ENCODE data around the gene LAG3.
"Not testable (repeated sequence)": the region's sequence is repeated elsewhere in the genome, so short reads cannot be mapped to it uniquely, and the experiment has no call there.

LAG3 gene

GRCh38 chr12:6772331-6772695 lies at the start of gene LAG3:
TSS of gene LAG3 (plus strand) at chr12:6772520. CDS start at chr12:6772853, 333 bp downstream.
- peak; percentile 31 for DNase-seq

DNA sequence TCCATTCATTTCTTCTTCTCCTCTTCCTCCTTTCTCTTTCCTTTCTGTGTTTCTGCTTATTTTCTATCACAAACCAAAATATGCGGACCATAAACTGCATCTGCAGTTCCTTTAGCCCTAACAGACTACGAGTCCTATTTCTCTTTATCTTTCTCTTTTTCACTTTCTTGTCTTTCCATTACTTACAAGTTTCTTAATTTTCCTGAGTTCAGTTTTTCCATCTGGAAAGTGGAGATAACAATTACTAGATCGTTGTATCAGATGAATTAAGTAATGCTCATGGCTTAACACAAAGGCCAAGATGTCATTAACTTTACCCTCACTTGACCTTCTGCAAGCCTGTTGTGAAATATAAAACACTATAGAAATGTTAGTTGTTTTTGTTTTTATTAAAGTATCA lies 49.5 kb upstream of the LAG3 start:
- DNase-seq = no peak

GRCh38 chr12:6723607-6724408 lies 48.5 kb upstream of the LAG3 start, which contains the start of gene COPS7A:
TSS of gene COPS7A (plus strand) at chr12:6724046. CDS start at chr12:6724657, 611 bp downstream.
- DNase-seq = peak; percentile 96

GRCh38 chr12:6724409-6724797 lies 47.9 kb upstream of the LAG3 start:
- DNase-seq = peak; percentile 4

DNA sequence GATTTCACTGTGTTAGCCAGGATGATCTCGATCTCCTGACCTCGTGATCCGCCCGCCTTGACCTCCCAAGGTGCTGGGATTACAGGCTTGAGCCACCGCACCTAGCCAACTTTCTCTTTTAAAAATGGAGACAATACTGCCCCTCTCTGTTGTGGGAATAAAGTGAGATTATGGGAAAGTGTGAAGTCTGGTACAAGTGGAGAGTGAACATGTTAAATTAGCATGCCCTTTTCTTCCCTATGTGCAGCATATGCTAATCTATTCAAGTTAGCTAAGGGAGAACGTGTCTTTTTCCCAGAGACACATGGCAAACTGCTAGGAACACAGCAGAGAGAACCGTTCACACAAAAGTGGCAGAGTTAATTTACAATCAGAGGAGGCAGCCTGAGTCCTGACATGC lies 47.0 kb upstream of the LAG3 start:
- DNase-seq = no peak

DNA sequence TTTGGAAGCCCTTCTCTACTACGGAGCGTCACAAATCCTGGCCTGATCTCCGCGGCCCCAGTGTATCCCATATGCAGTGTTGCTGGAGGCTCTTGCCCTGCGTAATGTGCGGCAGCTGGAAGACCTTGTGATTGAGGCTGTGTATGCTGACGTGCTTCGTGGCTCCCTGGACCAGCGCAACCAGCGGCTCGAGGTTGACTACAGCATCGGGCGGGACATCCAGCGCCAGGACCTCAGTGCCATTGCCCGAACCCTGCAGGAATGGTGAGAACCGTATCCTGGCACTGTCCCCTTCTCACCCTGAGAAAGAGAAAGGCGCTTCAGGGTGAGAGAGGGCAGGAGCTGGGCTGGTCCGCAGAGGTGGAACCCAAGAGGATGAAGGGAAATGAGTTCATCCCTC lies 43.1 kb upstream of the LAG3 start:
- no peak for DNase-seq

GRCh38 chr12:6730169-6730568 lies 42.2 kb upstream of the LAG3 start:
- DNase-seq = no peak

GRCh38 chr12:6734506-6735387 lies 37.6 kb upstream of the LAG3 start:
- no peak for DNase-seq

DNA sequence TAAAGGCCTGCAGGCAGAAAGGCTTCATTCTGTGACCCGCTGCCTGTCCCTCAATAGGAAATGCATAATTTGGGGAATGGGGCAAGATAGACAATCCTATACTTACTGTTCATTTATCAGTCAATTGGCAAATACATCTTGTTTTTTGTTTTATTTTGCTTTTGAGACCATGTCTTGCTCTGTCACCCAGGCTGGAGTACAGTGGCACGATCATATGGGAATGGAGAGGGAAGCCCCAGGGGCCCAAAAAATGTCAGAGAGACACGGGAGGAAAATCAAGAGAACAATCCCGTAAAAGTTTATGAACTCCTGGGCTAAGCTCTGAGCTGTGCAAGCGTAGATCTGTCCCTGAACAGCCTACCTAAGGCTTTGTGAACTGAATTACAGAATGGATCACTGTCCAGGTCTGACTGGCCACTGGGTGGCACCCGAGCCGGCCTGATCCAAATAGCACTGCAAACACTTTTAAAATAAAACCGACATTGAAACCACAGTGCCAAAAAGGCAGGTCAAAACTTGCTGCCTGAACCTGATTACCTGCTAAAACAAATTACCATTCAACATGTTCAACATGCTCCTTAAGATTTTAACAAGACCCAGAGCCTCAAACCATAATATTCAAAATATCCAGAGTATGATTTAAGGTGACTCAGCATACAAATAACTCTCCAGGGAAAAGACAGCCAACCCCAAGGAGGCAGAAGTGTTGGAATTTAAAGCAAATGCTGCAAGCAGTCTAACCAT lies 36.7 kb upstream of the LAG3 start:
- peak; percentile 32 for DNase-seq

DNA sequence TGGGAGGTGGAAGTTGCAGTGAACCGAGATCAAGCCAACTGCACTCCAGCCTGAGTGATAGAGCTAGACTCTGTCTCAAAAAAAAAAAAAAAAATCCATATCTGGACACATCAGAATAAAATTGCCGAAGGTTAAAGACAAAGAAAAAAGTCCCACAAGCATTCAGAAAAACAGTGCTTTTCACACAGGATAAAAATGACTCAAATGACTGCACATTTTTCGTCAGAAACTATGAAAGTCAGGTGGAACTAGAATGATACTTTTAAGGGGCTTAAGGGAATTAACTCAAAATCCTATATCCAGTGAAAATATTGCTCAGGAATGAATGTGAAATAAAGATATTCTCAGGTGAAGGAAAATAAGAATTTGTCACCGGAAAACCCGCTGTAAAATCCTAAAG lies 35.6 kb upstream of the LAG3 start:
- no peak for DNase-seq

GRCh38 chr12:6742080-6742479 lies 30.2 kb upstream of the LAG3 start:
- not testable (repeated sequence) for DNase-seq

- no peak for DNase-seq
These were observed 29.5 kb upstream of the LAG3 start for GRCh38 chr12:6742834-6743233.

DNA sequence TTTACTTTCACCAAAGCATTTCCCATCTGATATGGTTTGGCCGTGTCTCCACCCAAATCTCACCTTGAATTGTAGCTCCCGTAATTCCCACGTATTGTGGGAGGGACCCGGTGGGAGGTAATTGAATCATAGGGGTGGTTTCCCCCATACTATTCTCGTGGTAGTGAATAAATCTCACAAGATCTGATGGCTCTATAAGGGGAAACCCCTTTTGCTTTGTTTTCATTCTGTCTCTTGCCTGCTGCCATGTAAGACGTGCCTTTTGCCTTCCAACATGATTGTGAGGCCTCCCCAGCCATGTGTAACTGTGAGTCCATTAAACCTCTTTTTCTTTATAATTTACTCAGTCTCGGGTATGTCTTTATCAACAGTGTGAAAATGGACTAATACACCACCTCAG lies 29.0 kb upstream of the LAG3 start:
- not testable (repeated sequence) for DNase-seq

DNA sequence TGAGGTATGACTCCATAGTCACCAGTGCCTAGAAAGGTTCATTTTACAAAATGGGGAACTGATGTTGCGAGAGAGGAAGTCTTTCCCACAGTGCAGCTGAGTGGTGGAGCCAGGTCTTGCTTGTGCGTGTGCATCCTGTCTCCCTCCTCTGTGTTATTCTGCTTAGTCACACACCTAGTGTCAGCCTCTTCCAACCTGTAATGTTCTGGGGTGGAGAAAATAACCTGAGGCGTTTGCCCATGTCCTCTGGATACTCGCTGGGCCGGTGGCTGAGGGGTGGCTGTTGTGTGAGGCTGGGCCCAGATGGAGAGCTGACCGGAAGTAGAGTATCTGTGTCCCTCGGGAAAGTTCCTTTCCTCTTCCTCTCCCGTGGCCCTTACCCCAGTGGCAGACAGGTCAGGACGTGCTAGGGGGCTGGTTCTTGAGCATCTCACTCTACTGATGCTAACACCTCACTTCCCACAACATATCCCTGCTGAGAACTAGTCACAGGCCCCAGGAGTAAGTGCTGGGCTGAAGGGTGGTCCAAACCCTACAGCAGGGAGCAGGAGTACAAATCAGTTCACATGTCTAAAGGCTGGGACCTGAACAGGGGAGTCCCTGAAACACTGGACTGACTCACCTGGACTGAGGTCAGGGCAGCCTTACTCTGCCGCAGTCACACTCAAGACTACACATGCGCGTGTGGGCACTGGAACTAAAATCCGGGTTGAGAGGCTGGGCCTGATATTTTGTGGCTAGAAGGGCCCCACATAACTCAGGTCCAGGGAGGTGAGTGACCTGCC lies 26.4 kb upstream of the LAG3 start:
- DNase-seq = no peak

DNA sequence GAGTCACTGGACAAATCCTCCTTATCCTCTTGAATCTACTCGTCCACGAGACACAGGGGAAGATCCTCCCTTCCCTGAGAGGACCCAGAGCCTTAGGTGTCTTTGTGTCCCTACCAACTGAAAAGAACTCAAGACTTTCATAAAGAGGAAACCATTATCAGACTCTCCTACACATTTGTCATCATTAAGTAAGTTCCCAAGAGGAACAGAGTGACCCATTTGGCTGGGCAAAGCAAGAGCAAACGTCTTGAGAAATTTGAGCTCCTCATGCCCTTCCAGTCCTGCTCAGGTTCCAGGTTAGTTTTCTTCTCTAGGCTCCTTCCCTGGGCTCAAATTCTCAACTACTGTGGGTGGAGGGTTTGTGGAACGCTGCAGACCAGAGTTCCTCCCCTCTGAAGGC lies 25.1 kb upstream of the LAG3 start:
- DNase-seq = no peak

- no peak for DNase-seq
These were observed 23.6 kb upstream of the LAG3 start for GRCh38 chr12:6748761-6749160.

DNA sequence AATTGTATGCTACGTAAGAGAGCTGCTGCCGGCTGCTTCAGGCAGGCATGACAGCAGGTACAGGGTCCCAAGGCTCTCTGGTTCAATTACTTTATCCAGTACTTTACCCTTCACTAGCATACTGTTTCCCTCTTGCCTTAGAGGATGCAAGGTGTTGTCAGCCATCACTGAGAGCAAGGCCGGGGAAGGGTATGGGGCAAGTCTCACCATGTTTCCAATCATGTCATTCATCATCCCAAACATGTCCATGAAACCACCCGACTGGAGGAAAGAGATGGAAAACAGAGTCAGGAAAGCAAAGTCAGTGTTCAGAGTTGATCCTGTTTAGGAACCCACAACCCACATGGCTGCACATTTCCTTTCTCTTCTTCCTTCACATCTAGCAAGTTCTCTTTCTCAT lies 21.8 kb upstream of the LAG3 start:
- DNase-seq = no peak

DNA sequence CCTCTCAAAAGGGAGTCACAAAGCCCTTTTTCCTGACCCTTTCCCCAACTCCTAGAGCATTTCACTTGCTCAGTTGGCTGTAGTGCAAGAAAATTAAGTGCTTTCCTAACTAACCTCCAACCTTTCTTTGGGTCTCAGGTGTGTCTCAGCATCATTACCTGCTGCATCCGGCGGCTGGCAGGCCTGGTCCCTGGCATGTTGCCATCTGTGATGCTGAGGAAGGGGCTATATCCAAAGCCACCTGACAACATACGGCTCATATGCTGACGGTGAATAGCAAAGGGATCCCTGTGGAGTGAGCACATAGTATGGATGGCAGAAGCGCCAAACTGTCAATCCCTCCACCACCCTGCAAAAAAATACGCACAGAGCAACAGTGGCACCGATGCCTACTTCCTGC lies 20.6 kb upstream of the LAG3 start:
- no peak for DNase-seq

DNA sequence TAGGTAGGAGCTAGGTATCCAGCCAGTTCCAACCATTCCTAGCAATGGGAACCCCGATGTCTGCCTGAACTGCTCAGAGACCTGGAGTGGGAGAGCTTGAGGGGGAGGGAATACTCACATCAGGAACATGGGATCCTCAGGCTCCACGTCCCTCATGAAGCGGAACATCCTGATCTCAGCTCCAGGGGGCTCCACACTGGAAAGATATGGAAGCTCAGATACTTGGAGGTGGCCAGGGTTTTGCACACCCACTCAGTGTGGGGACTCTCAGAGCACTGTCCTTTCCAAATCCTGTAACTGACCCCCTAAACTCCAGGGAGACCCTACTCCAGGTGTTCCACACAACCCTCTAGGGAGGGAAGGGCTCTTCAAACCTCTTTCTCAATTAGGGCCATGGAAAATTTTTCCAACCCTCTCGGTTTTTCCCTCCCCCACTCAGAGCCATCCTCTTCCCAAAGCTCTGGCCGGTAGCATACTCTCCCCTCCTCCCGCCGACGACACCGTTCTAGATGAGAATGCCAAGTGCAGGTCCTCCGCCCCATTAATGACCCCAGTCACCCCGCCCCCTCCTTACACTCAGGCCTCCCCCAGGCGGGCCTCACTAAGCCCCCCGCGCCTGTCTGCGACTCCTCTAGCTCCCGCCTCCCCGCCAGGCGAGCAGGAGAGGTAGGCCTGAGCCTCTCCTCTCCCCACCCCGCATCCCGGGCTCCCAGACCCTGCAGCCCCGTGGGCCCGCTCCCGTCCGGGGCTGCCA lies 20.0 kb upstream of the LAG3 start:
- no peak for DNase-seq

DNA sequence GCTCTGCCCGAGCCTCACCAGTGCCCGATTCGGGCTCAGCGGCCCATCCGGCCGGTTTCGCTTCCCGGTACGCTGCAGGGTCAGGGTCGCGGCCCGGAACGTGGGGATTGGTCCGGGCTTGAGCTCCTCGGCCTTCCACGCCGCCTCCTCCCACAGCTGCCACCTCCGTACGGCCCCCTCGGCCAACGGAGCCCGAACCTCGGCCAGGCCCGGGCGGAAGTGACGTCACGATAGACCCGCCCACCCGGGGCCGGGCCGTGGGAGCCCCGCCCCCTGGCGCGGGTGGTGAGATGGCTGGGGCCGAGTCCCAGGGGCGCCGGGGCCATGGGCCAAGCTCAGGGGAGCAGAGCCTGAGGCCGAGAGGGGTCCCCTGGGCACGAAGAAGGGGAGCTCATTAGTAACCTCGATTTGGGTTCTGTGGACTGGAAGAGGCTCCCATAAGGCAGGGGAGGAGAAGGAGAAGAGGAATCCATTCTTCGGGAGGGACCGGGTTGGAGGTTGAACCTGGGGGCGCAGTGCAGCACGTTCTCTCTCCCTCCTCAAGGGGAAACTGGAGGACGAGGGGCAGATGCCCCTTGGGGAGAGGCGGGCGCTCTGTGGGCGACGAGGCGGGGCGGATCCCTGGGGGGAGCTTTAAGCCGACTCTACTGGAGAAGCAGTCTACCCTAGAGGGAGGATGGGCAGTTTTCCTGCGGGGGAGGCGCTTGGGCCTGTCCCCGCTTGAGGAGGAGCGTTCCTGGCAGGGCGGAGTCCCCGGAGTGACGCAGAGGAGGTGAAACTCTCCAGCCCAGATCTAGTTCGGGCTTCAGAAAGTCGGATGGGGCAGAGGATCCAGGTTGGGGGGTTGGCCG lies 19.2 kb upstream of the LAG3 start, which contains the start of gene MLF2:
Gene MLF2 (minus strand): TSS at position 221 of the 851 bp plus-strand sequence. CDS start 807 bp downstream, outside the sequence.
- DNase-seq = peak; percentile 97

Data from activated gamma-delta T cell treated with Interleukin-2 at 50 U/mL for 16 hours (primary cell).